ENCODE data around the gene CHCHD4.

Gene CHCHD4

GRCh38 chr3:14150491-14151230 is 26.0 kb upstream of the CHCHD4 start:
- DNase-seq (ENCODE audit: extremely low read depth, low read depth): no peak
- TF ChIP-seq CTCF (IDR thresholded peaks at IDR 0.05; ENCODE audit: low read depth, low read length): no peak

DNA sequence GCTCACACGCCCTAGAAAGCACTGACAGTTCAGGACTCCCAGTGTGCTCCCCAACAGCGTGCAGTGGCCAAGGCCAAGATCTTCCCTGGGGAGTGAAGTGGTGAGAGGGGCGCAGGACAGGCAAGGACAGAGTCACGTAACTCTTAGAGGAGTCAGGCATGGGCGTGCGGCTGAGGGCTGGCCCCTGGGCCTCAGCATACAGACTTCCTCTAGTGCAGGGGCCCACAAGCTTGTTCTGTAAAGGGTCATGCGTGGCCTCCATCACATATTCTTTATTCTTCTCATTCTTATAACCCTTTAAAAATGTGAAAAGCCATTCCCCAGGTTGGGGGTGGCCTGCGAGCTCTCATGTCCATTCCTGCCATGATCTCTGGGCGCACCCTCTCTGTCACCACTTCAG is 25.4 kb upstream of the CHCHD4 start:
- DNase-seq (ENCODE audit: extremely low read depth, low read depth): no peak
- no peak for TF ChIP-seq CTCF (IDR thresholded peaks at IDR 0.05; ENCODE audit: low read depth, low read length)

DNA sequence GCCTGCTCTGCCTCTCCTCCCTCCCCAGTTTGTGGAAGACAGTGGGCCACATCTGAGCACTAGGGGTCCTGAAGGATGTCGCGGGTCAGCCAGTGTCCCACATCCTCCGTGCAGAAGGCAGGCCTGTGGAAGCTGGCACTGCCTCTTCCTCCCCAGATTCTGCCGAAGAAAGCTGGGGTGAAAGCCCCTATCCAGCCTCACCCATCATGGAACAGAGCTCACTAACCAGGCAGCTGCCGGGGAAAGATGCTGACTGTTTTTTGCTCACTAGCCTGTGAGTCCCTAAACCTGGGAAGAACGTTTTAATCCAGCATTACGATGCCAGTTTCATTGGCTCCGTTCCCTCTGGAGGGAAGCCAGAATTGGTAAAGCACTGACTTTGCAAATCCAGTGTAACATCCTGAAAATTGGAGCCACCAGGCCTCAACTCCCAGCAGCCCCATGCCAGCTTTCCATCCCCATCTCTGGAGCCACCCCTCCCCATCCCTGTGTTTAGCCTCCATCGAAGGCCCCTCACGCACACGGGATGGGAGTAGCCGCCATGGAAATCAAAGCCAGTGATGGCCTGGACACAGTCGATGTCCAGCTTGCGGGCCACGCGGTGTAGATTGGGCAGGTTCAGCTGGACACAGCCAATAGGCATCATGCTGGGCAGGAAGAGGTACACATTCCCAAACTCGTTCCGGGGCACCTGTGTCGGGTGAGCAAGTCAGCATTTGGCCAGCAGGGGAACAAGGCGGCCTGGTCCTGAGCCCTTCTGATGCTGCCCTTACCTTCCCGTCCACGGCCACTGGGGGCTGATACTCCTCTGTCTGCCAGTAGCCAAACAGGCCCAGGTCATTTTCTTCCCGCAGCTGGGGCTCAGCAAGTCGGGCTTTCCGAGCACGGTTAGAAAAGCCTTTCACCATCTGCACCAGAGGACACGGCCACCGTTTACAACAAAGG is 23.6 kb upstream of the CHCHD4 start:
- no peak for TF ChIP-seq CTCF (IDR thresholded peaks at IDR 0.05; ENCODE audit: low read depth, low read length)
- DNase-seq (ENCODE audit: extremely low read depth, low read depth): no peak

GRCh38 chr3:14147617-14148016 is 22.9 kb upstream of the CHCHD4 start:
- no peak for TF ChIP-seq CTCF (IDR thresholded peaks at IDR 0.05; ENCODE audit: low read depth, low read length)
- no peak for DNase-seq (ENCODE audit: extremely low read depth, low read depth)

GRCh38 chr3:14147066-14147435 is 22.4 kb upstream of the CHCHD4 start:
- TF ChIP-seq CTCF (IDR thresholded peaks at IDR 0.05; ENCODE audit: low read depth, low read length): no peak
- DNase-seq (ENCODE audit: extremely low read depth, low read depth): no peak

GRCh38 chr3:14146381-14147065 is 21.9 kb upstream of the CHCHD4 start:
- TF ChIP-seq CTCF (IDR thresholded peaks at IDR 0.05; ENCODE audit: low read depth, low read length): no peak
- DNase-seq (ENCODE audit: extremely low read depth, low read depth): no peak
